Nephron (organoid): Measurements from ENCODE around the gene FNIP2.
"Not testable (repeated sequence)": the region's sequence is repeated elsewhere in the genome, so short reads cannot be mapped to it uniquely, and the experiment has no call there.

Experiments
- H3K27ac Mint-ChIP-seq, 3 experiments: 2 replicates each; pipeline ENCODE4 v1.8.0; 2020; ENCODE audit warnings: mixed read lengths in 3 of 3, mild to moderate bottlenecking in 2 of 3, moderate library complexity in 1 of 3
- H3K27me3 Mint-ChIP-seq: 2 replicates; pipeline ENCODE4 v1.8.0; 2021; ENCODE audit warnings: low read depth, mild to moderate bottlenecking, moderate library complexity, mixed read lengths
- H3K36me3 Mint-ChIP-seq: 2 replicates; pipeline ENCODE4 v1.8.0; 2020; ENCODE audit warnings: low read depth, mixed read lengths
- H3K4me1 Mint-ChIP-seq: 2 replicates; pipeline ENCODE4 v1.8.0; 2020; ENCODE audit warnings: mixed read lengths
- H3K4me3 Mint-ChIP-seq, 3 experiments: 2 replicates each; pipeline ENCODE4 v1.8.0; 2020; ENCODE audit warnings: mild to moderate bottlenecking in 3 of 3, mixed read lengths in 3 of 3, moderate library complexity in 2 of 3
- H3K9me3 Mint-ChIP-seq: 2 replicates; pipeline ENCODE4 v1.8.0; 2020; ENCODE audit warnings: mixed read lengths
- CTCF ChIP-seq, 3 experiments: fragments of 200-600 bp; sonication (generic); IDR thresholded peaks; one replicate each; pipeline ENCODE4 v1.5.0; 2021; ENCODE audit warnings: antibody characterized with exemption in 3 of 3; ENCODE audit not compliant: unreplicated experiment in 3 of 3

FNIP2 gene

GRCh38 chr4:158801677-158802076 is 32.9 kb downstream of the FNIP2 start:
- Mint-ChIP-seq H3K4me1 (peaks cover 18% of the 10 kb centered on the region), H3K27ac (peak overlapping the region in 1 of 3 experiments; percentile 79), H3K4me3 (no peak overlapping the region), H3K9me3 (no peaks in the 10 kb centered on the region), H3K27me3 (no peaks in the 10 kb centered on the region), H3K36me3 (no peaks in the 10 kb centered on the region)
- TF ChIP-seq CTCF (IDR thresholded peaks at IDR 0.05; ENCODE audit: unreplicated experiment in 3 of 3): no peak

DNA sequence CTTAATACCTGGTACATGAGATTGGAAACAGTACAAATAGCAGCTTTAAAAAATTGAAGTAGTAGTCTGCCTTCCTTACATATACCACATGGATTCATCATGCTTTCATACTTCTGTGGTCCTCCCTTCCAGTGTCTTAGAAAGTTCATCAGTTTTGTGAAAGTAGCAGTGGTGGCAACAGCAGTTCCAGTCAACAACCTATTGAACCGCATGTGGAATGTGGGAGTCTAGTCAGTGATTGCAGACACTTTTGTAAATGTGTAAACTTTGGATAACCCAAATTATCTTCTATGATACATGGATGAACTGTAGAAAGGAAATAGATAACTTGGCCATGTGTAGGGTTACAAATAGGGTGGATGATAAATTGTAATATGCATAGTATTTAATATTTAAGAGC is 34.1 kb downstream of the FNIP2 start:
- no peaks in the 10 kb centered on the region for H3K36me3 Mint-ChIP-seq
- peak overlapping the region; percentile 40 to 59 (median 57) for H3K27ac Mint-ChIP-seq
- H3K4me1 Mint-ChIP-seq: peaks cover 23% of the 10 kb centered on the region
- no peaks in the 10 kb centered on the region for H3K9me3 Mint-ChIP-seq
- no peak for TF ChIP-seq CTCF (IDR thresholded peaks at IDR 0.05; ENCODE audit: unreplicated experiment in 3 of 3)
- no peak overlapping the region for H3K4me3 Mint-ChIP-seq
- no peaks in the 10 kb centered on the region for H3K27me3 Mint-ChIP-seq

DNA sequence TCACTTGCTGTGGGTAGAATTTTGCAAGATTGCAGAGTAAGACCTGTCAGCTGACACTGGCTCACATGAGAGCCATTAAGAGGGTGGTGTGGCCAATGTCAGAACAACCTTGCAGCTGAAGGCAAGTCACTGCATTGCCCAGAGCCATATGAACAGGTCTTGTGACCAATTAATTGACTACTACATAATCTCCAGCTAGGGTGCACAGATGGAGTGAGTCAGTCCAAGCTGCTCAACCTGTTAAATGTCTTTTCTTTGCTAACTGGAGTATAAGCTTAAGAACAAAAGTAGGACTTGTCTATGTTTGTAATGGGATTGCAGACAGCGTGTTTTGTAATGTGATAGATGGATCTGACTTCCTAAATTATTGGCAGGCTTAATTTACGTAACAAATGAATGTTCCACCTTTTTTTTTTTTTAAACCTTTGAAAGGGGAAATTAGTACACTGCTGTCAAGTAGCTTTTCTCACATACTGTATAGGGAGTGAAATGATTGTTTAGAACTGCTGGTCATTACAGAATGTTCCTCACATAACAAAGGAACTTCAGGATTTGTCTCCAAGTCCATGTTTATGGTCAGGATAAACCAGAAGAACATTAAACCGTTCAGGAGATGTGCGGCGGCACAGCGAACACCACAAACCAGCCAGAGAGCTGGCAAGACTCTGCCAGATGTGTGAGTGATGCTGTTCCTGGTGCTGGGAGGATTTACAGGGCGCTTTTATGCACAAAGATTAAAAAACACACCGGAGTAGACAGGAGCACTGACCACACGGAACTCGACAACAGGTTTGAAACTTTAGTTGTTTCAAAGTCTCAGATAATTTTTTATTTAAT is 37.0 kb downstream of the FNIP2 start:
- no peak for TF ChIP-seq CTCF (IDR thresholded peaks at IDR 0.05; ENCODE audit: unreplicated experiment in 3 of 3)
- Mint-ChIP-seq H3K27me3 (no peaks in the 10 kb centered on the region), H3K4me1 (peaks cover 36% of the 10 kb centered on the region), H3K27ac (peak overlapping the region; percentile 13 to 97 (median 49)), H3K36me3 (no peaks in the 10 kb centered on the region), H3K4me3 (peak overlapping the region in 1 of 3 experiments; percentile 70), H3K9me3 (no peaks in the 10 kb centered on the region)

DNA sequence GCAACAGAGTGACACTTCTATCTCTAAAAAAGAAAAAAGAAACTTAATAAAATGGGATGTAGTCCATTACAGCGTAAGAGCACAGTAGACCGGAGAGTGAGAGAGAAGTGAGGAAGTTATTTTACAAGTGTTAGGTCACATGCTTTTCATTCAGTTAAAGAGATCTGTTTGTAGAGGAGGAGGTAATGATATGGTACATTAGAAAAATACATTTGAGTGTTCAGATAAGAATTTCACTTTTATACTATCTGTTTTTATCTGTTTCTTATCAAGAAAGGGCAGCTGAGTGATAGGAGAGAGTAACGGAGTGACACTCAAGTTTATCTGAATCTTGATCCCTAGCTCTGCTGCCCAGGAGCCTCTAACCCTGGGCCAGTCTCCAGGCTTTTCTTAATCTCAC is 38.9 kb downstream of the FNIP2 start:
- H3K27ac Mint-ChIP-seq: peak overlapping the region in 2 of 3 experiments; percentile 73 to 80
- no peaks in the 10 kb centered on the region for H3K27me3 Mint-ChIP-seq
- no peak for TF ChIP-seq CTCF (IDR thresholded peaks at IDR 0.05; ENCODE audit: unreplicated experiment in 3 of 3)
- H3K9me3 Mint-ChIP-seq: no peaks in the 10 kb centered on the region
- H3K4me1 Mint-ChIP-seq: peaks cover 47% of the 10 kb centered on the region
- H3K4me3 Mint-ChIP-seq: no peak overlapping the region
- H3K36me3 Mint-ChIP-seq: no peaks in the 10 kb centered on the region

- peaks cover 46% of the 10 kb centered on the region for H3K4me1 Mint-ChIP-seq
- H3K27me3 Mint-ChIP-seq: no peaks in the 10 kb centered on the region
- H3K4me3 Mint-ChIP-seq: no peak overlapping the region
- no peaks in the 10 kb centered on the region for H3K36me3 Mint-ChIP-seq
- no peaks in the 10 kb centered on the region for H3K9me3 Mint-ChIP-seq
- peak overlapping the region; percentile 45 to 80 (median 73) for H3K27ac Mint-ChIP-seq
- no peak for TF ChIP-seq CTCF (IDR thresholded peaks at IDR 0.05; ENCODE audit: unreplicated experiment in 3 of 3)
These were observed 39.6 kb downstream of the FNIP2 start for GRCh38 chr4:158808399-158808798.

GRCh38 chr4:158809208-158809607 is 40.4 kb downstream of the FNIP2 start:
- not testable (repeated sequence) for H3K9me3 Mint-ChIP-seq, H3K4me3 Mint-ChIP-seq, H3K27me3 Mint-ChIP-seq, H3K36me3 Mint-ChIP-seq
- H3K4me1 Mint-ChIP-seq: peaks cover 46% of the 10 kb centered on the region
- peak overlapping the region; percentile 73 to 92 (median 84) for H3K27ac Mint-ChIP-seq
